ENCODE results near the gene TRIM49D2. TPM values are rescaled to one million over a fixed set of nuclear protein-coding genes. Genes with fewer than 3 reads are reported as not detected.

TRIM49D2 gene
- total RNA-seq (ENCODE audit: low replicate concordance), result not detected in 2 replicates

GRCh38 chr11:89923764-89924163 lies at the start of gene TRIM49D2:
TSS of gene TRIM49D2 (plus strand) at chr11:89924064. CDS start at chr11:89926762, 2,698 bp downstream.

GRCh38 chr11:89922195-89922660 lies 1.6 kb upstream of the TRIM49D2 start, which contains the start of gene TRIM49D1:
TSS of gene TRIM49D1 (minus strand) at chr11:89922245. CDS start at chr11:89917710, 4,535 bp downstream.

GRCh38 chr11:89965737-89966136 lies 41.9 kb downstream of the TRIM49D2 start, which contains the start of gene TRIM64:
TSS of gene TRIM64 (plus strand) at chr11:89966037. CDS start at chr11:89968504, 2,467 bp downstream.

Other genes with a start within 250 kb of the TRIM49D2 start
- not detected in 2 replicates for gene TRIM77, start 213.8 kb upstream of the TRIM49D2 start, total RNA-seq (ENCODE audit: low replicate concordance)
- gene TRIM49, start 115.5 kb upstream of the TRIM49D2 start, total RNA-seq (ENCODE audit: low replicate concordance), result not detected in 2 replicates
- gene TRIM64B, start 45.6 kb upstream of the TRIM49D2 start, total RNA-seq (ENCODE audit: low replicate concordance), result not detected in 2 replicates
- not detected in 2 replicates for gene TRIM49D1, start 1.8 kb upstream of the TRIM49D2 start, total RNA-seq (ENCODE audit: low replicate concordance)
- not detected in 2 replicates for gene TRIM64, start 42.0 kb downstream of the TRIM49D2 start, total RNA-seq (ENCODE audit: low replicate concordance)
- not detected in 2 replicates for gene TRIM49C, start 107.0 kb downstream of the TRIM49D2 start, total RNA-seq (ENCODE audit: low replicate concordance)
- gene UBTFL1, start 161.9 kb downstream of the TRIM49D2 start, total RNA-seq (ENCODE audit: low replicate concordance), result not detected in 2 replicates
- gene NAALAD2, start 210.6 kb downstream of the TRIM49D2 start, total RNA-seq (ENCODE audit: low replicate concordance), result 0.08 and 0.35 TPM in 2 replicates